HG03571 (cell line): ENCODE results near the gene ADAMTS13.
"Not testable (repeated sequence)": the region's sequence is repeated elsewhere in the genome, so short reads cannot be mapped to it uniquely, and the experiment has no call there.

Source experiments
- ATAC-seq: cut with Tn5 transposase; IDR thresholded peaks from one replicate; pipeline ENCODE4 v1.9.1; 2021; ENCODE audit not compliant: unreplicated experiment

ADAMTS13 gene

GRCh38 chr9:133421615-133422542 lies at the start of gene ADAMTS13:
TSS of gene ADAMTS13 (plus strand) at chr9:133422367. CDS start at chr9:133422444, 77 bp downstream.
- ATAC-seq, result no peak

GRCh38 chr9:133374612-133375115 lies 47.5 kb upstream of the ADAMTS13 start:
- no peak for ATAC-seq

- ATAC-seq, result peak; percentile 8
Observed at GRCh38 chr9:133375116-133375723, 46.9 kb upstream of the ADAMTS13 start.

- ATAC-seq, result peak; percentile 86
Observed at GRCh38 chr9:133375724-133376654, 46.2 kb upstream of the ADAMTS13 start, which contains the start of the genes STKLD1 and SURF4. TSS of gene STKLD1 (plus strand) at chr9:133376366. CDS start at chr9:133376474, 108 bp downstream. TSS of gene SURF4 (minus strand) at chr9:133376060. CDS start at chr9:133375969, 91 bp downstream.

GRCh38 chr9:133377280-133377679 lies 44.9 kb upstream of the ADAMTS13 start:
- not testable (repeated sequence) for ATAC-seq

GRCh38 chr9:133377721-133378216 lies 44.4 kb upstream of the ADAMTS13 start:
- ATAC-seq, result no peak

- no peak for ATAC-seq
Observed at GRCh38 chr9:133378408-133378962, 43.7 kb upstream of the ADAMTS13 start.

GRCh38 chr9:133379153-133380086 lies 42.7 kb upstream of the ADAMTS13 start:
- ATAC-seq, result no peak

GRCh38 chr9:133380734-133381133 lies 41.4 kb upstream of the ADAMTS13 start:
- ATAC-seq, result no peak

- no peak for ATAC-seq
Observed at GRCh38 chr9:133382507-133383141, 39.5 kb upstream of the ADAMTS13 start.

GRCh38 chr9:133383438-133383837 lies 38.7 kb upstream of the ADAMTS13 start:
- ATAC-seq, result no peak

- no peak for ATAC-seq
Observed at GRCh38 chr9:133384736-133385321, 37.3 kb upstream of the ADAMTS13 start.

GRCh38 chr9:133385452-133385851 lies 36.7 kb upstream of the ADAMTS13 start:
- no peak for ATAC-seq

- no peak for ATAC-seq
Observed at GRCh38 chr9:133386338-133386737, 35.8 kb upstream of the ADAMTS13 start.

GRCh38 chr9:133387680-133388079 lies 34.5 kb upstream of the ADAMTS13 start:
- ATAC-seq, result no peak

- ATAC-seq, result no peak
Observed at GRCh38 chr9:133389025-133389557, 33.1 kb upstream of the ADAMTS13 start.

- no peak for ATAC-seq
Observed at GRCh38 chr9:133389562-133389961, 32.6 kb upstream of the ADAMTS13 start.

GRCh38 chr9:133390713-133391112 lies 31.5 kb upstream of the ADAMTS13 start:
- ATAC-seq, result no peak
